ENCODE results near the gene CCDC194. TPM values are rescaled to one million over a fixed set of nuclear protein-coding genes. Genes with fewer than 3 reads are reported as not detected.

CCDC194 gene
- total and polyA plus RNA-seq, 2 of the 13 experiments (the other 11 are each of a cell fraction or from before 2014, with no cell fraction given) = 0.13 to 0.21 TPM

DNA sequence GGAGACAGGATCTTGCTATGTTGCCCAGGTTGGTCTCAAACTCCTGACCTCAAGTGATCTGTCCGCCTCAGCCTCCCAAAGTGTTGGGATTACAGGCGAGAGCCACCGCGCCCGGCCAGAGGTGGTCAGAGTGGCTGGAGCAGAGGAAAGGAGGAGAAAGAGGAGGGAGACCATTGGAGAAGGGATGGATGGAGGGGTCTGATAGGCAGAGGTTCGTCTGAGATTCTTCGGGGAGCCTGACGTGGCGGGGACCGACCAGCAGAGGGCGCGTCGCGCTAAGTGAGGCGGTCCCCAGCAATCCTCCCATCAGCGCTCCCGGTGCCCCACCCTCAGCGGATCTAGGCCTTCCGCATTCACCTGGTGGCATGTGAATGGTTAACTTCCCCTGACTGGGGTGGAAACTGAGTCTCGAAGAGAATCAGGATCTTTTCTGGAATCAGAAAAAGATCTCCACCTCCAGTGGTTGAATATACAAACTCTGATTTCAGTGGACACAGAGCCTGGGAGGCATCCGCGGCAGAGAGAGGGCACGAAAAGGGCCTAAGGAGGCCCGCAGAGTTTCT lies 47.8 kb downstream of the CCDC194 start (continued):
- TF ChIP-seq ZNF343 (CRISPR knock-in tag; IDR thresholded peaks at IDR 0.05) (no peak), ZBTB21 (CRISPR knock-in tag; IDR thresholded peaks at IDR 0.05) (no peak), YEATS4 (CRISPR knock-in tag; IDR thresholded peaks at IDR 0.05; ENCODE audit: borderline replicate concordance) (0 out of 2 replicates have a peak, but pooled peaks have one; percentile 29), KLF15 (CRISPR knock-in tag; IDR thresholded peaks at IDR 0.05; ENCODE audit: borderline replicate concordance) (no peak), CEBPG (CRISPR knock-in tag; IDR thresholded peaks at IDR 0.05) (no peak), ZBTB8A (CRISPR knock-in tag; IDR thresholded peaks at IDR 0.05; ENCODE audit: borderline replicate concordance, low read depth) (no peak), HNRNPLL (IDR thresholded peaks at IDR 0.05; ENCODE audit: low read depth, low read length, poor library complexity, severe bottlenecking) (no peak), ZNF724P (CRISPR knock-in tag; IDR thresholded peaks at IDR 0.05; ENCODE audit: borderline replicate concordance) (no peak), ZNF382 (CRISPR knock-in tag; IDR thresholded peaks at IDR 0.05; ENCODE audit: borderline replicate concordance) (no peak), ZNF776 (CRISPR knock-in tag; IDR thresholded peaks at IDR 0.05) (no peak), ZNF318 (CRISPR knock-in tag; IDR thresholded peaks at IDR 0.05) (no peak), GMEB2 (CRISPR knock-in tag; IDR thresholded peaks at IDR 0.05; ENCODE audit: low read depth) (no peak), POGK (CRISPR knock-in tag; conservative IDR thresholded peaks at IDR 0.05) (no peak)
- TF ChIP-seq, protein P1, sequence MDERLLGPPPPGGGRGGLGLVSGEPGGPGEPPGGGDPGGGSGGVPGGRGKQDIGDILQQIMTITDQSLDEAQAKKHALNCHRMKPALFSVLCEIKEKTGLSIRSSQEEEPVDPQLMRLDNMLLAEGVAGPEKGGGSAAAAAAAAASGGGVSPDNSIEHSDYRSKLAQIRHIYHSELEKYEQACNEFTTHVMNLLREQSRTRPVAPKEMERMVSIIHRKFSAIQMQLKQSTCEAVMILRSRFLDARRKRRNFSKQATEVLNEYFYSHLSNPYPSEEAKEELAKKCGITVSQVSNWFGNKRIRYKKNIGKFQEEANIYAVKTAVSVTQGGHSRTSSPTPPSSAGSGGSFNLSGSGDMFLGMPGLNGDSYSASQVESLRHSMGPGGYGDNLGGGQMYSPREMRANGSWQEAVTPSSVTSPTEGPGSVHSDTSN (CRISPR knock-in tag; IDR thresholded peaks at IDR 0.05) = no peak
- TF ChIP-seq, protein P2, sequence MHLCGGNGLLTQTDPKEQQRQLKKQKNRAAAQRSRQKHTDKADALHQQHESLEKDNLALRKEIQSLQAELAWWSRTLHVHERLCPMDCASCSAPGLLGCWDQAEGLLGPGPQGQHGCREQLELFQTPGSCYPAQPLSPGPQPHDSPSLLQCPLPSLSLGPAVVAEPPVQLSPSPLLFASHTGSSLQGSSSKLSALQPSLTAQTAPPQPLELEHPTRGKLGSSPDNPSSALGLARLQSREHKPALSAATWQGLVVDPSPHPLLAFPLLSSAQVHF (CRISPR knock-in tag; IDR thresholded peaks at IDR 0.05) = no peak
